SHP77 treated with DMSO at 0.1 percent for 48 hours (cell line): ENCODE measurements around the gene DYNC1I1.

Experiments used
- DNase-seq: peaks from one replicate; lab custom pipeline; 2025; lab: John Stamatoyannopoulos, UW

The DYNC1I1 gene

DNA sequence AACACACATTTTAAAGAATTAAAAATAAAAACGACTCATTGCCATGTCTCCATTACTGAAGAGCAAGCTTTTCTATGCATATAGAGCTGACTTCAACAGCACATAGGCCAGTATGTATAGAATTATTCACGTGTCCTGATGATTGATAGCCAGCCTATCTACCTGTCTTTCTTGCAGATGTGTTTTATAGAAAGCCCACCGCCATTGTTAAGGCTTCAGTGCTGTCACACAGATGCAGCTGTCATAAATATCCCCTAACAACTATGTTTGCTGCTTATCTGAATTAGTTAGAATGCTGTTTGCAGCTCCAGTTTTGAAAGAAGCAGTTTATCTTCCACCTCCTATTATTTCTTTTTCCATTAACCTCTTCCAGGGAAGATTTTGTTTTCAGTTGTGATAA, 313.6 kb downstream of the DYNC1I1 start:
- DNase-seq = no peak

DNA sequence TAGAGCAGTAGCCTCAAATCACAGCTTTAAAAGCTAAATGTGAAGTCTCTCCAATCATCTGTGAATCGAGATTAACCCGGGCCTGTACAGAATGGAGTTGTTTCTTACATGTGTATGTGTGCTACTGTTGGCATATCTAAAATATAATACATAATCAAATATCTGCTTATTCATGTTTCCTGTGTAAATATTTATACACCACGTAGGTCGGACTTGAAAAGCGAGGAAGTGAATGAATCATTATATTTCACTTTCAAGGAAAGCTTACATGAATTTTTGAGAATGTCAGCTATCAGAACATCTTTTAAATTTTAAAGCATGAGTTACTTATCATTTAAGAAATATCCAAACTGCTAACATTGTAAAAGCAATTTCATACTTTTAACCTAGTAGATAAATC, 316.2 kb downstream of the DYNC1I1 start:
- no peak for DNase-seq

DNA sequence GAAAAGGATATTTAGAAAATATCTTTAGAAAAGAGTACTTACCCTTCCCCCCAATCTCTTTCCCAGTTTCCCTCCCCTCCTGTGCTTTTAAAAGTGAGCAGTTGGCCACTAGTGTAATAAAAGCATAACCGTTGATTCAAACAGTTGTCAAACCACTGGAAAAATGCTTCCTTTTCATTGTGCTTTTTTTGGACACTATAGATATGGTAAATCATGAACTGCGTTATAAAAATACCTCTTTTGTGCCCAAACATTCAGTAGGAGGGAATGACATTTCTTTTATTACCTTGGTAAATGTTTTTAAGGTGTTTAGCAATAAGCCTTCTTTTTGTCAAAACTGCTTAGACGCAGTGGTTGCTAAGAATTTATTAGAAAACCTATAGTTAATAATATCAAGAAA, 317.2 kb downstream of the DYNC1I1 start:
- no peak for DNase-seq

DNA sequence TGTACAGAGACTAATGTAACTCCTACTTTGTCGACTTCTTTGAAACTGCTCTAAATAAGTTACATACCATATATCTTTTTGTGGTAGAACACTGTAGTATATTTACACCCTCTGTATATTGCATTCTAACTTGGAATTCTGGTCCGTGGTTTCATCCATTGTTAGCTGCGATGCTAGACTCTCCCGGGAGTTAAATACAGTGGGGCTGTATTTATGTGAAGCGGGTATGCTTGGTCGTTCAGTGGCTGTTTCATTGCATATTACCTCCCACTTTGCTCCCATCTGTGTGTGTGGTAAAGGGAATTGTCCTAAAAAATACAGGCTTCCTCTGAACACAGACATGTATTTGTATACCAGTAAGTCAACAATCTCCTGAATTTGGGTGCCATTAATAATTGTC, 318.4 kb downstream of the DYNC1I1 start:
- DNase-seq = no peak

DNA sequence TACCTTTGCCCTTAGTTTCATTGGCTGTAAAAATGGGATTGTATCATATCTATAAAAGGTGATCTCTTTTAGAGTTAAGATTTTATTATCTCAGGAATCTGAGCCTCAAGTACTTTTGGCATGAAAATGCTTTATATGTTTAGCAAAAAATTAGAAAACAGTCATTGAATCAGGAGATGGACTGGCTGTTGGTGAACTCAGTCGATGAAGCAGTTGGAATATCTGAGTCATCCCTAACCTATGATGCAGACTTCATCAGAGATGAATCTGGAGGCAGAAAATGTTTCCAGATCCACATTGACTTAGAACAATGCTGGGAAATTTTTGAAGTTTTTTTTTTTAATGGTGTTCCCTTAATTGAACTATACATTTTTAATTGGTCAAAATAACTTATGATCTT, 321.1 kb downstream of the DYNC1I1 start:
- no peak for DNase-seq

DNA sequence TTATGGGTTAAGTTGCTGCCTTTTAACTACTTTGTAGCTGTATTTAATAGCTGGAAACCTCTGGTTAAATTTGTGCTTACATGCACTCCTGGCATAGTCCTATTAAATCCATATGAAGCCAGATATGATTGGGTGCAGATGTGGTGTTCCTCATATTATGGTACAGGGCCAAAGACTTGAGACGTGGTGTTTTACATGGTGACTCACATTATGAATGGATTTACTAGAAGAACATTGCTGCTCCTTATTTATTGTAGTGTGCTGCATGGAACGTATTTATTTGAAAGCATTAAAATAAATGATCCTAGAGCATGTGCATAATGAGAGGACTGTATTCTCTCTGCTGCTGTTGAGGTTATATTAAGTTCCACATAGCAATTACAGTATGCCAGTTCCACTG, 325.5 kb downstream of the DYNC1I1 start:
- no peak for DNase-seq

DNA sequence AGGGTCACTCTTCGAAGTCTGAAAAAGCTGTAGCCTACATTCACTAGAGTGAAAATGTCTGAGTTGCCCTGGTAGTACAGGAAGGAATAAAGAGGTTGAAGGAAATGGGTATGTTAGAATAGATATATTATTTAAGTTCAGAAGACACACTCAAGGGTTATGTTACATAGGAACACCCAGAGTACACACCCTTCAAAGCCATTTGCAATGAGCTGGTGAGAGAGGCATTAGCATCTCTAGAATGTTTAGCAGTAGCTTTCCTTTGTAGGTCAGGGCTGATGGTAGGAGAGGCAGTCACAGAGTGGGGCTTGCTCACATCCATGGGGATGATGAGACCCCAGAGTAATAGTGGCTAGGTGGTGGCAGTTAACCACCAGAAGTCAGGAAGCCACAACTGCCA, 328.4 kb downstream of the DYNC1I1 start:
- no peak for DNase-seq

DNA sequence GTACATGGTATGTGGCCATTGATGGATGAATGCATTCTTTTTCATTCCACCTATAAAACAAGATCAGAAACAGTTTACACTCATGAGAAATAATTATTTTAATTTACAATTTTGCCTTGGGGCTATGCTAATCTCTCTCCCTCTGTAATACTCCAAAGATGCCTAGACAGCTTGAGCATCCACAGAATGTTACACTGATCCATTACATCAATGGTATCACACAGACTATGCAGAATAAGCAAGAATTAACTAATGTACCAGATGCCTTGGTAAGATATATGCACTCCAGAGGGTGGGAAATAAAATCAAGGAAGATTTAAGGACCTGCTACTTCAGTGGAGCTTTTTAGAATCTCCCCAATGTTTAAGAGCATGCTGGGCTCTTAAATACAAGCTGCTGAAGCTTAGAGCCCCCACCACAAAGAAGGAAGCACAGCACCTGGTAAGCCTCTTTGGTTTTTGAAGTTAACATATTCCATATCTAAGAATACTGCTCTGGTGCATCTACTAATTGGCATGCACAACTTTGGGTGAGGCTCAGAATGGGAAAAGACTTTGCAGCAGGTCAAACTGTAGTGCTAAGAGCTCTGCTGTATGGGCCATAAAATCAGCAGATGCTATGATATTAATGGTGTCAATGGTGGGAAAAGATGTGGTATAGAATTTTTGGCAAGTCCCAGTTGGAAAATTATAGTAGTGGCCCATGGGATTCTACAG, 329.9 kb downstream of the DYNC1I1 start:
- DNase-seq = no peak

DNA sequence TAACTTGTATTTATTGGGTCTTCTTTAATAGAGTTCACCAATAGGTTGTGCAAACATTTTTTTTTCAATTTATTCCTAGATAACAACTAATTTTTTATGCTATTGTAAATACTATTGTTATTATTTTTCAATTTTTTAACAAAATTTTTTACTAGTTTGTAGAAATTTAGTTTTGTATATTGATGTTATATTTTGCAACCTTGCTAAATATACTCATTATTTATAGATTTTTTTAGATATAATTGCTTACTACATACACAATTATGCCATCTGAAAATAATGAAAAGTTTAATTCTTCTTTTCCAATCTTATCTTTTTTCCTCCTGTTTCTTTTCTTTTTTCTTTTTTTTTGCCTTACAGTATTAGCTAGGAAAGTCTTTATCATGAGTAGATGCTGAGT, 332.6 kb downstream of the DYNC1I1 start:
- DNase-seq = no peak

DNA sequence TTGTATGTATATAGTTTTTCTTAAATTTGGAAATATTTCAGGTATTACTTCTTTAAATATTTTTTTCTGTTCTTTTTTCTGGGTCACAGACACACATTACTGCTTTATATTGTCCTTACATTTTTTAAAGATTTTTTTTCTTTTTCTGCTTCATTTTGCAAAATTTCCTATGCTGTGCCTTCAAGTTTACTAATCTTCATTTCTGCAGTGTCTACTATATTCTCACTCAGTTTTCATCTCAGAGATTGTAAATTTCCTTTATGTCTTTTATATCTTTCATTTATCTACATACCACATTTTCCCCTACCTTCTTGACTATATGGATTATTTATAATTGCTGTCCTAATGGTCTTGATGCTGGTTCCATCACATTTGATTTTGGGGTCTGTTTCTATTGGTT, 339.1 kb downstream of the DYNC1I1 start:
- DNase-seq = no peak

DNA sequence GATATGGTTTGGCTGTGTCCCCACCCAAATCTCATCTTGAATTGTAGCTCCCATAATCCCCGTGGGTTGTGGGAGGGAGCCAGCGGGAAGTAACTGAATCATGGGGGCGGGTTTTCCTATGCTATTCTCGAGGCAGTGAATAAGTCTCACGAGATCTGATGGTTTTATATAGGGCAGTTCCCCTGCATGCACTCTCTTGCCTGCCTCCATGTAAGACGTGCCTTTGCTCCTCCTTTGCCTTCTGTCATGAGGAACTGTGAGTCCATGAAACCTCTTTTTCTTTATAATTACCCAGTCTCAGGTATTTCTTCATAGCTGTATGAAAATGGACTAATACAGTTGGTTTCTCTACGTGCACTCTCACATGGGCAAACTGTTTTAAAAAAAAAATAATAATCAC, 341.8 kb downstream of the DYNC1I1 start:
- no peak for DNase-seq

DNA sequence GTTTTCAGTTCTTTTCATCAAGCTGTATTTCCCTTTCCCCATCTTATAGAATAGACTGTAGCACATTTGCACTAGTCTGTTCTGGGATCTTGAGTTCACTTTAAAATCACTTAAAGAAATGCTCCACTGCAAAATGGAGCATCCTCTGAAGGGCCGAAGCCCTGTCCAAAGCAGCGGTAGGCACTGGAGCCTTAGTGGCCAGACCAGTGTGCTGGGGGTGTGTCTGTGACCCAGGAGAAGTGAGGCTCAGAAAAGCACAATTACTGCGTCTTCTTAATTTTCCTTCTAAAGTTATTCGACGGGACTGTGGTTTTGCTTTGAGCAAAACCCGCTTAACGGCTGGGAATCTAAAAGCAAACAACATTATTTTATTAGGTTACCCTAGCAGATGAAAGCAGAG, 343.8 kb downstream of the DYNC1I1 start:
- DNase-seq = no peak

DNA sequence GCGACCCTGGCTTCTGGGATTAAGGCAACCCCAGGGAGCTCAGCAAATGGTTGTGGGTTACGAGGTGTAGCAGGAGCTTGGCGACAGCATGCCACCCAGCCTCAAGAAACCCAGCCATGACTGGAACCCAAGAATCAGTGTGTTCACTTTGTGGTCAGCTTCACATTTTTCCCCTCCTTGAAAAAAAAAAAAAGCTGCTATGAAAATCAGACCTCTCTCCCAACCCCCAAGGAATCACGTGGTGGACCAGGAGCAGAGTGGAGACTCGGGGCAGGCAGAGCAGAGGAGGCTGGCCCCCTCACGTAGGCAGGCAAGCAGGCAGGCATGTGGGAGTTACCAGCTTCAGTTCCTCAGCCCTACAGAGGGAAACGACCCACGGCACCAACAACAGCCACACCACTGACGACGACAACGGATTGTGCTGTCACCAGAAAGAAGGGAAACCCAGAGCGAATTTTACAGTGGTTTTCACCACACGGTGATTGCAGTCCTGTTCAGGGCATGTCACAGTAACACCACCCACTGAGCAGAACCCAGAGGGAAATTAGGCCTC, 346.2 kb downstream of the DYNC1I1 start:
- no peak for DNase-seq

DNA sequence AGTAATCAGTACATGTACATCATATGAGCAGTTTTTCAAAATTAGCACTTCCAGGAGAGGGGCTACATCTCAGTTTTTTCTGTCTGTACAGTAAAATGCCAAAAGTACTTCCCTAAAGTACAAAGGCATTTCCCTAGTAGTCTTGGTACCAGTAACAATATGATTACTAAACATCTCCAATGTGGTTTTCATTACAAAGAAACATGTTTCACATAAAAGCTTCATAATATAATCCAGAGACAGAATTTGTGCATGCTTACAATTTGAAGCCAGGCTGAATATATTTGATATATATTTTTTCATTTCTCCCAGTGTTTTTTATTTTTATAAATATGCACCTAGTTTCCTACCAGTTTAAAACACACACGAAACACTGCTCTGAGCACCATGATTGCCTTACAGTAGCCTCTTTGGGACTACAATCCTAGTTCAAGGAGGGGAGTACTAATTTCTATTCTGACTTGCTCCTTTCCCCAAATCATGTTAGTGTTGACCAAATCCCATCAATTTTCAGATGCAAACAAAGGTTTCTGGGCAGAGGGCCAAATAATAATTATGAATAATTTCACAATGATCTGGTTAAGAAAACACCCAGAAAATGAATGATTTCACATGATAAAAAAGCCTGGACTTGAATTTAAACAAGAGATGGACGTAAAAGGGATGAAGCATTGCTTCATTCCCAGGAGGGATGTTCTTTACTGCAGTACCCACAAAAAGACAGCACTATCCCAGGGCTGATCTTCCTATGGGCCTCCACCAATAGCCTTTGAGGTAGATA, 348.3 kb downstream of the DYNC1I1 start:
- DNase-seq = no peak

DNA sequence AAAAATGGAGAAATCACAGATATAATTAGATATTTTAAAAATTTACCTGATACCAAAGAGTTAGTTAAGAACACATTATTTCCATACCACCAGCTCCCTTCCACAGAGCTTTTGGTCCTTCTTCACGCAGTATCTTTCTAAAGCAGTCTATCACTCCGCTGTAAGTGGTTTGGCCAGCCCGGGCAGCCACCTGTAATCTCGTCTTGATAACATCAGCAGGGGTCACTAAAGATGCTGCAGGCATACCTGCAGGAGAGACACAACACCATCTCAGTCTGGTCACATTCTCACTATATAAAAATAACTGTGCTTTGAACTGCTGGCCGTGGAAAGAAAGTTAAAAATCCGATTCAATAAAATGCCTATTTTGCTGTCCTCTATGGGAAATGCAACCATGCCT, 349.4 kb downstream of the DYNC1I1 start:
- no peak for DNase-seq

DNA sequence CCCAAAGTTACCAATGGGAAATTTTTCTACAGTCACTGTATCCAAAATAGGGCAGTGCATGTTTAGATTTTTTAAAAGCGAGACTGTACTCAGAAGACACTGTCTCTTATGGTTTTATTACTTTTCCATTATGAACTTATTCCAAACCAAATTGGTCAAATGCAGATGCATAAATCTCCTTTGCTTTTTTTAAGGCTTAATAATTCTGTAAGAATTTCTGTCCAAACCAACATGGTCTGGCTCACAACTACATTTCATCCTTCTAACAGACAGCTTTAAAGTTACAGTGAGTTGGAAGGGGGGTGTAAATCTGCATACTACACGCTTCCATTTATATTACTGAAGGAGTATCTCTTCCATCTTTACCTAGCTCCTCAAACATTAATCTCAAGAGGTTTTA, 350.4 kb downstream of the DYNC1I1 start:
- no peak for DNase-seq

DNA sequence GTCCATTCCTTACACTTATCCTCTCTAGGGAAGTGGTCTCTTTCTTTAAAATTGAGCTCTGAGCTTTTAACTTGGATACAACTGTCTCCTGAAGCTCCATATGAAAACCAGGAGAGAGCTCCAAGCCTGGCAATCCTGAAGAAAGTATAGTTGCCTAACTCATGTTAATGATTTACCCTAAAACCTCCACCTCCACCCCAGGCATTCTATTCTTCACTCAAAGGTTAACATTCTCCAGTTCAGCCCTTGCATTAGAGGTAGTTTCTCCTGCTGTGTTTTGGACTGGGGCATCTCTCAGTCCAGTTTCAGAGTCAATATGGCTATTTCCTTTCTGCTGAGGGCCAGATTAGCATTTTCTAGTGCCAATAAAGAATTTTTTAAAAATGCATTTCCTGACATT, 354.0 kb downstream of the DYNC1I1 start:
- no peak for DNase-seq

DNA sequence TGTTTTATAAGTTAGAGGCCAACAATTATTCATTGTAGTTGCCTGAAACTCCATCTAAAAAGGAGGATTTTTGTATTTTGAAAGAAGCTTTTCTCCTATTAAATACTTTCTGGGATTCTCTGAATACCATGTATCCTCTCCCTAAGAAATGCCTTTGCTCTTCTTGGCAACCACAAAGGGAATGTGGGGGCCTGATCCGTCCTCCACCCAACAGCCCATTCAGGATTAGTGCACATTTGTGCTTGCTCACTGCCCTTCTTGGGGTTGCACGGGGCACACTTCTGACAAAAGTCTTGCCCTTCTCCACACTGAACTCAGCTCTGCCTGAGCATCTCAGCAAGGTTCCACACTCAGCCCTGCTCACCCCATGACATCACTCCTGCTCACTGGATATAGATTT, 355.4 kb downstream of the DYNC1I1 start:
- no peak for DNase-seq

DNA sequence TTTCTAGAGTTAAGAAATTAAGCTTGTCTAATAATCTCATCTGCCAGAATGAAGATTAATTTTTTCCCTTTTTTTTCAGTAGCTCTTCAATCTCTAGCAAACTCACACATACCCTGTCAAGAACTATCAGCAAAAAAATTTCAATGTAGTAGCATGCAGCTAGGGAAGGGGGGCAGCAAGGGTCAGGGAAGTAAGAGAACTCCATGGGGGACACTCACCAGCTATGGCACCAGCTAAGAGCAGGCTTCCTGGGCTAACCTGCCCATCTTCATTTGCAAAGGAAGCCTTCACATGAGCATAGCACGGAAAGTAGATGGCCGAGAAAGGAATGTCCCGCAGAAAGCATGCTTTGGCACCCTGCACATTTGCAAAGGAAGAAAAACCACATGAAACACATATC, 359.2 kb downstream of the DYNC1I1 start:
- no peak for DNase-seq

DNA sequence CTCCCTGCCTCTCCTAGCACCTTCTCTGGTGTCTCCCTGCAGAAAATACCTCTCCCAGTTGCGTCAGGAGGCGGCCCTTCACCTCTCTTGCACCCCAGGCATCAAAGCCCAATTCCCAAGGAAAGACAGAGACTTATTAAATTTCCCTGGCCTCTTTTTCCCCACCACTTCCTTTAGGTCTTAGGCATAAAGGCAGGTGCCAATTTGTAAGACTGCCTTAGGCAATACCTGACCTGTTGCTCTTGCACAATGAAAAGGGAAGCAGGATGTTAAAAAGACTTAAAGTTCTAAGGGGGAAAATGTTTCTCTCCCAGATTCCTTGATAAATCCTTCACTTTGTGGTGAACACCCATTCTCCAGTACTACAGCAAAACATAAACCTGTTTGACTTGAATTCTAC, 362.9 kb downstream of the DYNC1I1 start:
- DNase-seq = no peak

DNA sequence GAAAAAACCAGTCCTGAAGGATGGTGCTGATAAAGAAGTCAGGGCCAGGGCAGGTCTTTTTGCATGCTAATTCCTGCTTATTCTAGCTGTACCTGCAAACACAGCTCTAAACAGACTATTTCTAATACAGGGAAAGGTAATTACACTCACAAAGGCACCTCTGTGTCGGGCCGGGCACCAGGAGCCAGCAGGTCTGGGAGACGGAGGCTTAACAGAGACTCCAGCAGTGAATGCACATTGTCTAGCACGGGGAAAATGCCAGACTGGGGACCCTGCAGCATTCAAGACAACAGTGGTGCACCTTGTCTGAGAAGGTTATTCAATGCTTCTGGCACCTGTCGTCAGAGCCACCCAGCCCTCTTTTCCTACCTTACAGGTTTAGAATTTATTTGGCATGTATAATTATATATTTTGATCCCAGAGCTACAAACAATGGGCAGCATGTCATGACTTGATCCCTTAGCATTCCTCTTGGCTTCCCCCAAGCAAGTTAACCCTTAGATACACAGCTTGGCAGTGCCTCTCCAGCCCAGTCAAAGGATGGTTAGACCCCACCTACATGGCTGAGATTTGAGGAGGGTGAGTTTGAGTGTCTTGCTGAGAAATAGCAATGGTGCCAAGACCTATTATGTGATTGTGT, 364.4 kb downstream of the DYNC1I1 start:
- DNase-seq = no peak

DNA sequence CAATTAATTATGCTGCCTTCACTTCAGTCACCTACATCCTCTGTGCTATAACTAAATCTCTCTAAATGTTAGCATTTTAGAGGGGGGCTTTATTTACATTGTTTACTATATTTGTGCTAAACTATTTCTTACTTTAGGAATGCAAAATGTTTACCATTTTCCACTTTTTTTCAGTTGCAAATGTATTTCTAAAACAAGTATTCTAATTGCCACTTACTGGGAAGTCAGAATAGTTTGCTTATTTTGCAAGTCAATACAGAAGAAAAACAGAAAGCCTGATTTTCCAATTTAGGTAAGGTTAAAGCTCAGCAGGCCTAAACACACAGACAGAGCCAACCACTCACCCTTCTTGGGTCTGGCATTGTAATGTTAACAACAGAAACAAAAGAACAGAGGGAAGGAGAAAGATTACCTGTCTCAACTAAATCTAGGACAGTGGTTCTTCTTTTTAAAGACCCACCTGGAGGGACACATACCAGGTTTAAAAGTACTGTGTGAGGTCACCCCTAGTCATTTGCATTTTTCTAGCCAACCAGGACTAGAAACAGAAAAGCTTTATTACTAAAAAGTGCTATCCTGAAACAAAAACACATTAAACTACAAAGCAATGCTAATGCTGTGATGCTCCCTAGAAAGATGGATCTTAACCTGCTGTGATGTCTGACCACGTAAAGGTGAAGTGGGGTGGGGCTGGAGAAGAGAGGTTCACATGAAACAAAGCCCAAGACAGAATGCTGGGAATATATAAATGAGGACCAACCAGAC, 371.3 kb downstream of the DYNC1I1 start:
- DNase-seq = no peak

DNA sequence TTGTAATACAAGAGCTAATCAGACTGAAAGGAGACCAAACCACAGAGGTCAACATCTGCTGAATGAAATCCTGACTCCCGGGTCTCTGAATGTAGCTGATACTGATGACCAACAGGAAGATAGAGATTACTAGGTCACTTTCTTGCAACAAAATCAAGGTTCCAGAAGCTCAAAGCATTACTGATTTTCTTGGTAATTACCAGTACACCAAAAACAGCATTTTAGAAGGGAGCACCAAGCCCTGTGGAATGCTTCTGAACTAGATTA, 371.8 kb downstream of the DYNC1I1 start:
- DNase-seq = no peak
